AG04449 (cell line): Measurements from ENCODE around the gene COL5A1.

Experiments
- CTCF ChIA-PET: fragments of 350-600 bp; formaldehyde crosslinking; extraction: SDS; loops from one replicate; lab custom pipeline; 2021; ENCODE audit warnings: antibody characterized with exemption; lab: Yijun Ruan, JAX
- POLR2A ChIA-PET: fragments of 400-600, 350-600 bp; formaldehyde crosslinking; extraction: SDS; loops from one replicate; lab custom pipeline; 2020; ENCODE audit warnings: antibody characterized with exemption, inconsistent platforms; lab: Yijun Ruan, JAX
- DNase-seq: peaks from one replicate; pipeline ENCODE4 v3.0.0-alpha.2; 2010; ENCODE audit warnings: low read depth, low spot score
- H3K4me3 ChIP-seq: 2 replicates; pipeline ENCODE4 v1.5.1; 2011; ENCODE audit warnings: low read depth, mild to moderate bottlenecking, control low read depth, low read length
- CTCF ChIP-seq: IDR thresholded peaks from one replicate; pipeline ENCODE4 v1.5.1; 2011; ENCODE audit warnings: mild to moderate bottlenecking, moderate library complexity, low read length, control low read depth, inconsistent platforms; ENCODE audit not compliant: insufficient read depth; ENCODE audit errors: missing control alignments

Gene COL5A1

GRCh38 chr9:134722120-134722701 is 80.6 kb downstream of the COL5A1 start:
- no peak for TF ChIP-seq CTCF
- H3K4me3 ChIP-seq = no peak overlapping the region
- ChIA-PET CTCF (interaction anchor here (1.0 kb wide), 1 partner anchor 273 kb away, joined by 3 read pairs; no protein-coding TSS in a partner anchor), POLR2A (no interaction called here)
- no peak for DNase-seq

GRCh38 chr9:134723037-134723436 is 81.4 kb downstream of the COL5A1 start:
- ChIA-PET POLR2A (no interaction called here), CTCF (interaction anchor here (1.0 kb wide), 1 partner anchor 274 kb away, joined by 3 read pairs; no protein-coding TSS in a partner anchor)
- DNase-seq = no peak
- no peak for TF ChIP-seq CTCF
- H3K4me3 ChIP-seq = no peak overlapping the region

DNA sequence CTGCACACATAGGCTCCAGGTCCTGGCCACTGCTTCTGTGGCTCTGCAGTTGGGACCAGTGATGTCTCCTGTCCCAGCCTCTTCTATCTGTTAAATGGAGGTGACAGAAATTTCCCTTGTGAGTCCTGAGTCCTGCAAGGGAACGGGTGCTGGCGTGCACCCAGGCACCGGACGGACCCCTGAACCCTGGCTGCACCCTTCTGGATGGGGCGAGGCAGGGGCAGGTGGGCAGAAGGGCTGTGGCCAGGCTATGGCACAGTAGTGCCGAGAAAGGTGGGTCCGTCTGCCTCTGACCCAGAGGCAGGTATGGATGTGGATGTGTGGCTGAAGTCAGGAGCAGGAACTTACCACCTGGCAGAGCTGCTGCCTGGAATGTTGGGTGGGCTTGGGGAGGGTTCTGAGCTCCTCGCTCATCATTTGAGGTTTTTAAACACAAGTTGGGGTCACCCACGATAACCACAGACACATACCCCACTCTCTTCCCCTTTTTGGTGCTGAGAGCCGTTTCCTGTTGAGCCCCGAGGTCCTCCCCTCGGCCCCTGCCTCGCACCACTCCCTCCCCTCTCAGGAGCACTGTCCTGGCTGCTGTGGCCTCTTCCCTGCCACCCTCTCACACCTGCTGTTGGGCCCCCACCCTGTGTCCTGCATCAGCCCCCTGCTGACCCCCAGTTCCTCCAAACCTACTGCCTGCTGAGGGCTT is 82.0 kb downstream of the COL5A1 start:
- POLR2A ChIA-PET = no interaction called here
- CTCF ChIA-PET = interaction anchor here (1.0 to 1.2 kb wide), 2 partner anchors 274 to 275 kb away, joined by 3 read pairs; no protein-coding TSS in a partner anchor

DNA sequence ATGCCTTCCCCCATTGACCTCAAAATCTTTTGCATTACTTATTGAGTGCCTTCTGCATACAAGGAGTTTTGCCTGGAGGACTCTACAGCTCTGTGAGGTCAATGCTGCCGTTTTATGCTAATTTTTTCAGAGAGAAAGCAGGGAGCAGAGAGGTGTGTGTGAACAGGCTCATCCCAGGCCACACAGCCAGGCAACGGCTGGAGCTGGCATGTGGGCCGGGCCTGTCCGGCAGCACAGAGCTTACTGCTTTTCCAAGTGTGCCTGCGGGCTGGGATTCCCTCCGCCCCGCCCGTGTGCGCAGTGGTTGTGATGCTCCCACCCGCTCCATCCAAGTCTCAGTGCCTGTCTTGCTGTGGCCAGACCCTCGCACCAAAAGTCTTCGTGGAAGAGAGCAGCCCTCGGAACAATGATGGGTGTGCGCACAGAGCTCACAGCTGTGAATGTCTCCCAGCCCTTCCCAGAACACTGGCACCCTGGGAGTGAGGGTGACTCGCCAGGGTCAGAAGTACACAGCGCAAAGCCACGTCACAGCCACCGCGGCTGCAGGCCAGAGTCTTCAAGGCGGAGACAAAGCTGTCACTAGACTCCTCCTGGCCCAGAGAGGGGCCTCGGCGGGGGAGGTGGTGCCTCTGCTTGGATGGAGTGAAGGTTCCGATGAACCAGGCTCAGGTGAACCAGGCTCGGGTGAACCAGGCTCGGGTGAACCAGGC is 82.8 kb downstream of the COL5A1 start:
- ChIA-PET POLR2A (no interaction called here), CTCF (interaction anchor here (1.0 to 1.2 kb wide), 2 partner anchors 275 to 276 kb away, joined by 3 read pairs; no protein-coding TSS in a partner anchor)
- no peak for TF ChIP-seq CTCF
- DNase-seq = no peak
- H3K4me3 ChIP-seq = no peak overlapping the region

More for the DNA sequence above, 82.0 kb downstream of the COL5A1 start:
- TF ChIP-seq CTCF = no peak
- no peak for DNase-seq
- no peak overlapping the region for H3K4me3 ChIP-seq

- POLR2A ChIA-PET = no interaction called here
- CTCF ChIA-PET = interaction anchor here (1.0 to 1.2 kb wide), 2 partner anchors 275 to 276 kb away, joined by 3 read pairs; no protein-coding TSS in a partner anchor
- no peak overlapping the region for H3K4me3 ChIP-seq
- no peak for DNase-seq
- no peak for TF ChIP-seq CTCF
Measured at GRCh38 chr9:134724912-134725604, 83.5 kb downstream of the COL5A1 start.
